Left kidney (tissue), 2 donors: ENCODE data around the gene CNTN4. TPM values are rescaled to one million over a fixed set of nuclear protein-coding genes. Genes with fewer than 3 reads are reported as not detected.

Experiments used
- DNase-seq: peaks from one replicate; pipeline ENCODE4 v3.0.0-alpha.2; 2013
- polyA plus RNA-seq: library from polyadenylated mRNA; unstranded; fragments of 120-200 nt; gene quantifications from one replicate; pipeline ENCODE4 v1.2.1, GENCODE V29; 2013; ENCODE audit not compliant: insufficient read length

CNTN4 gene
- polyA plus RNA-seq, 1 donor, result 30.1 TPM

- no peak for DNase-seq
Observed at GRCh38 chr3:3064297-3064696, 965.6 kb downstream of the CNTN4 start.

- no peak for DNase-seq
Observed at GRCh38 chr3:3065876-3066275, 967.2 kb downstream of the CNTN4 start.

- no peak for DNase-seq
Observed at GRCh38 chr3:3066378-3066777, 967.7 kb downstream of the CNTN4 start.

GRCh38 chr3:3066910-3067309 lies 968.2 kb downstream of the CNTN4 start:
- no peak for DNase-seq

GRCh38 chr3:3068358-3068881 lies 969.8 kb downstream of the CNTN4 start:
- DNase-seq, result no peak

- no peak for DNase-seq
Observed at GRCh38 chr3:3069723-3070122, 971.1 kb downstream of the CNTN4 start.

- DNase-seq, result peak; percentile 22
Observed at GRCh38 chr3:3071136-3071535, 972.5 kb downstream of the CNTN4 start.

- no peak for DNase-seq
Observed at GRCh38 chr3:3074551-3075257, 976.0 kb downstream of the CNTN4 start.

- DNase-seq, result no peak
Observed at GRCh38 chr3:3080309-3080708, 981.6 kb downstream of the CNTN4 start.

GRCh38 chr3:3081381-3082233 lies 982.9 kb downstream of the CNTN4 start:
- DNase-seq, result no peak

- no peak for DNase-seq
Observed at GRCh38 chr3:3082234-3082924, 983.7 kb downstream of the CNTN4 start.

- no peak for DNase-seq
Observed at GRCh38 chr3:3084890-3085289, 986.2 kb downstream of the CNTN4 start.

GRCh38 chr3:3085782-3086181 lies 987.1 kb downstream of the CNTN4 start:
- DNase-seq, result no peak

GRCh38 chr3:3086239-3086638 lies 987.6 kb downstream of the CNTN4 start:
- no peak for DNase-seq

- no peak for DNase-seq
Observed at GRCh38 chr3:3087279-3087678, 988.6 kb downstream of the CNTN4 start.

GRCh38 chr3:3087716-3088465 lies 989.2 kb downstream of the CNTN4 start:
- no peak for DNase-seq

GRCh38 chr3:3089017-3089416 lies 990.4 kb downstream of the CNTN4 start:
- no peak for DNase-seq

- no peak for DNase-seq
Observed at GRCh38 chr3:3097958-3098357, 999.3 kb downstream of the CNTN4 start.

GRCh38 chr3:3101660-3102458 lies 1003.2 kb downstream of the CNTN4 start:
- DNase-seq, result no peak

GRCh38 chr3:3102751-3103150 lies 1004.1 kb downstream of the CNTN4 start:
- DNase-seq, result no peak

GRCh38 chr3:3105246-3105645 lies 1006.6 kb downstream of the CNTN4 start:
- DNase-seq, result no peak
